ENCODE data around the gene TFF2.

TFF2 gene

GRCh38 chr21:42373908-42374455, 23.2 kb upstream of the TFF2 start:
- no peak overlapping the region for H3K4me3 ChIP-seq (ENCODE audit: low read length)
- DNase-seq (ENCODE audit: low read depth): no peak
- TF ChIP-seq CTCF (conservative IDR thresholded peaks at IDR 0.05; ENCODE audit: low read length): no peak

GRCh38 chr21:42373196-42373907, 22.6 kb upstream of the TFF2 start:
- no peak for DNase-seq (ENCODE audit: low read depth)

GRCh38 chr21:42370894-42371654, 20.3 kb upstream of the TFF2 start:
- DNase-seq (ENCODE audit: low read depth): no peak
- no peak for TF ChIP-seq CTCF (conservative IDR thresholded peaks at IDR 0.05; ENCODE audit: low read length)
- H3K4me3 ChIP-seq (ENCODE audit: low read length): no peak overlapping the region

More at GRCh38 chr21:42373196-42373907, 22.6 kb upstream of the TFF2 start:
- TF ChIP-seq CTCF (conservative IDR thresholded peaks at IDR 0.05; ENCODE audit: low read length): no peak
- no peak overlapping the region for H3K4me3 ChIP-seq (ENCODE audit: low read length)

GRCh38 chr21:42369821-42370220, 19.0 kb upstream of the TFF2 start:
- TF ChIP-seq CTCF (conservative IDR thresholded peaks at IDR 0.05; ENCODE audit: low read length): no peak
- no peak for DNase-seq (ENCODE audit: low read depth)
- H3K4me3 ChIP-seq (ENCODE audit: low read length): no peak overlapping the region

- no peak for DNase-seq (ENCODE audit: low read depth)
- no peak overlapping the region for H3K4me3 ChIP-seq (ENCODE audit: low read length)
These were observed 16.8 kb upstream of the TFF2 start for GRCh38 chr21:42367367-42368165.

More at GRCh38 chr21:42367367-42368165, 16.8 kb upstream of the TFF2 start:
- no peak for TF ChIP-seq CTCF (conservative IDR thresholded peaks at IDR 0.05; ENCODE audit: low read length)

Data from AG10803 (cell line).